Lower leg skin (tissue), 4 donors: ENCODE results near the gene RNF8. TPM values are rescaled to one million over a fixed set of nuclear protein-coding genes. Genes with fewer than 3 reads are reported as not detected.

ENCODE experiments used
- DNase-seq, 2 donors: peaks; one replicate each; pipeline ENCODE4 v3.0.0-alpha.2; 2019; ENCODE audit warnings: low spot score in 2 of 2
- H3K4me3 ChIP-seq: fragments of 200-600 bp; sonication (generic); 2 replicates; pipeline ENCODE4 v1.5.1; 2017; ENCODE audit warnings: mild to moderate bottlenecking, low read depth; ENCODE audit not compliant: poor library complexity, severe bottlenecking
- CTCF ChIP-seq, 3 donors: fragments of 450-650 bp; IDR thresholded peaks; one replicate each; pipeline ENCODE4 v1.5.1; 2016; ENCODE audit warnings: antibody characterized with exemption in 3 of 3, mild to moderate bottlenecking in 3 of 3, moderate library complexity in 2 of 3
- POLR2A ChIP-seq, 2 donors: fragments of 450-650 bp; IDR thresholded peaks; one replicate each; pipeline ENCODE4 v1.6.1; 2016 to 2017; ENCODE audit warnings: antibody characterized with exemption in 2 of 2, mild to moderate bottlenecking in 1 of 2, moderate library complexity in 1 of 2
- WGBS, 2 donors: methylation state at CpG; one replicate each; pipeline ENCODE4 v1.1.5; 2018; 5-methylcytosine and 5-hydroxymethylcytosine counted together
- intact Hi-C: fragments of 100-400 bp; cut with DNase I; formaldehyde crosslinking; loops from one replicate; pipeline ENCODE4 v1.15.0; 2023; ENCODE audit warnings: low total_unique reads
- total RNA-seq, 4 donors: library from RNA; depleted of rRNA; stranded (reverse); fragments of >200 nt; gene quantifications; one replicate each; pipeline ENCODE4 v1.1.0, GENCODE V29; 2016

RNF8 gene
- total RNA-seq, 4 donors from 2014 or later: 7.1 to 16.2 (median 12.9) TPM

GRCh38 chr6:37368961-37369320 lies 15.2 kb downstream of the RNF8 start:
- intact Hi-C loops: no loop called here
- H3K4me3 ChIP-seq: no peak overlapping the region
- DNase-seq: no peak
- no peak for TF ChIP-seq CTCF (IDR thresholded peaks at IDR 0.05)
- TF ChIP-seq POLR2A (IDR thresholded peaks at IDR 0.05): no peak
- 90 to 92% methylated on average over 1 of the region's 1 CpG for WGBS, 2 donors

GRCh38 chr6:37369321-37370201 lies 15.8 kb downstream of the RNF8 start:
- intact Hi-C loops: no loop called here
- WGBS, 2 donors: 62 to 76% methylated on average over 1 of the region's 1 CpG
- no peak for DNase-seq
- TF ChIP-seq POLR2A (IDR thresholded peaks at IDR 0.05): no peak
- no peak for TF ChIP-seq CTCF (IDR thresholded peaks at IDR 0.05)
- H3K4me3 ChIP-seq: no peak overlapping the region

GRCh38 chr6:37371154-37372083 lies 17.6 kb downstream of the RNF8 start:
- no peak for TF ChIP-seq POLR2A (IDR thresholded peaks at IDR 0.05)
- TF ChIP-seq CTCF (IDR thresholded peaks at IDR 0.05): no peak
- intact Hi-C loops: no loop called here
- H3K4me3 ChIP-seq: no peak overlapping the region
- whole genome bisulfite sequencing, 2 donors: 74 to 82% methylated on average over 4 of the region's 4 CpGs
- DNase-seq: no peak

- WGBS, 2 donors: 91 to 97% methylated on average over 1 of the region's 1 CpG
- intact Hi-C loops: no loop called here
- TF ChIP-seq CTCF (IDR thresholded peaks at IDR 0.05): no peak
- TF ChIP-seq POLR2A (IDR thresholded peaks at IDR 0.05): no peak
- no peak for DNase-seq
- H3K4me3 ChIP-seq: no peak overlapping the region
These were observed 18.3 kb downstream of the RNF8 start for GRCh38 chr6:37372116-37372515.

- 89 to 93% methylated on average over 1 of the region's 1 CpG for WGBS, 2 donors
These were observed 20.2 kb downstream of the RNF8 start for GRCh38 chr6:37373822-37374471.

More at GRCh38 chr6:37373822-37374471, 20.2 kb downstream of the RNF8 start:
- no peak for TF ChIP-seq POLR2A (IDR thresholded peaks at IDR 0.05)
- no peak for TF ChIP-seq CTCF (IDR thresholded peaks at IDR 0.05)
- DNase-seq: no peak
- intact Hi-C loops: no loop called here
- no peak overlapping the region for H3K4me3 ChIP-seq
